ENCODE data around the gene FGF22.

FGF22 gene

GRCh38 chr19:688992-689391, 49.3 kb downstream of the FGF22 start:
- no peak for DNase-seq (ENCODE audit: low read depth)
- no peak overlapping the region for H3K4me3 ChIP-seq (ENCODE audit: low read depth, low read length)
- TF ChIP-seq CTCF (IDR thresholded peaks at IDR 0.05; ENCODE audit: low read depth, low read length) (no peak), MAX (IDR thresholded peaks at IDR 0.05; ENCODE audit: low read depth, low read length) (no peak), MYC (IDR thresholded peaks at IDR 0.05; ENCODE audit: low read depth, low read length) (no peak), POLR2A (IDR thresholded peaks at IDR 0.05; ENCODE audit: extremely low read depth, insufficient read length) (no peak)

GRCh38 chr19:690203-690602, 50.5 kb downstream of the FGF22 start:
- no peak overlapping the region for H3K4me3 ChIP-seq (ENCODE audit: low read depth, low read length)
- no peak for DNase-seq (ENCODE audit: low read depth)
- TF ChIP-seq MYC (IDR thresholded peaks at IDR 0.05; ENCODE audit: low read depth, low read length), result no peak
- TF ChIP-seq MAX (IDR thresholded peaks at IDR 0.05; ENCODE audit: low read depth, low read length), result no peak
- TF ChIP-seq CTCF (IDR thresholded peaks at IDR 0.05; ENCODE audit: low read depth, low read length), result no peak
- TF ChIP-seq POLR2A (IDR thresholded peaks at IDR 0.05; ENCODE audit: extremely low read depth, insufficient read length), result no peak

Measured in NB4 (cell line).